ENCODE results near the gene DNAJC12.
"Not testable (repeated sequence)": the region's sequence is repeated elsewhere in the genome, so short reads cannot be mapped to it uniquely, and the experiment has no call there.

The DNAJC12 gene

GRCh38 chr10:67772894-67773511, 65.0 kb downstream of the DNAJC12 start:
- no peak for DNase-seq (ENCODE audit: extremely low read depth, low read depth)

GRCh38 chr10:67772151-67772550, 65.8 kb downstream of the DNAJC12 start:
- DNase-seq (ENCODE audit: extremely low read depth, low read depth): no peak
- no peak for TF ChIP-seq CTCF (IDR thresholded peaks at IDR 0.05; ENCODE audit: low read depth, low read length)

More at GRCh38 chr10:67772894-67773511, 65.0 kb downstream of the DNAJC12 start:
- no peak for TF ChIP-seq CTCF (IDR thresholded peaks at IDR 0.05; ENCODE audit: low read depth, low read length)

GRCh38 chr10:67771200-67771599, 66.8 kb downstream of the DNAJC12 start:
- TF ChIP-seq CTCF (IDR thresholded peaks at IDR 0.05; ENCODE audit: low read depth, low read length): no peak
- DNase-seq (ENCODE audit: extremely low read depth, low read depth): no peak

GRCh38 chr10:67770537-67770936, 67.5 kb downstream of the DNAJC12 start:
- no peak for TF ChIP-seq CTCF (IDR thresholded peaks at IDR 0.05; ENCODE audit: low read depth, low read length)

GRCh38 chr10:67767244-67767643, 70.7 kb downstream of the DNAJC12 start:
- TF ChIP-seq CTCF (IDR thresholded peaks at IDR 0.05; ENCODE audit: low read depth, low read length): no peak
- DNase-seq (ENCODE audit: extremely low read depth, low read depth): no peak

More at GRCh38 chr10:67770537-67770936, 67.5 kb downstream of the DNAJC12 start:
- DNase-seq (ENCODE audit: extremely low read depth, low read depth): no peak

- peak; percentile 86 for DNase-seq (ENCODE audit: extremely low read depth, low read depth)
- TF ChIP-seq CTCF (IDR thresholded peaks at IDR 0.05; ENCODE audit: low read depth, low read length): no peak
These were observed 73.8 kb downstream of the DNAJC12 start for GRCh38 chr10:67764012-67764822.

- no peak for DNase-seq (ENCODE audit: extremely low read depth, low read depth)
- no peak for TF ChIP-seq CTCF (IDR thresholded peaks at IDR 0.05; ENCODE audit: low read depth, low read length)
These were observed 74.4 kb downstream of the DNAJC12 start for GRCh38 chr10:67763499-67764011.

- not testable (repeated sequence) for DNase-seq (ENCODE audit: extremely low read depth, low read depth)
These were observed 75.4 kb downstream of the DNAJC12 start for GRCh38 chr10:67762567-67762966.
